Urothelium cell line (cell line): Measurements from ENCODE around the gene ADRM1.
A peak's percentile ranks its signal among the peaks of the same experiment; 100 is the strongest.

Experiments used
- DNase-seq: peaks from one replicate; pipeline ENCODE4 v3.0.0; 2011; ENCODE audit warnings: low spot score, mixed read lengths
- FAIRE-seq: peaks from 2 replicates; lab custom pipeline; 2011; peaks lifted over from hg19 to GRCh38; lab: Jason Lieb, UNC

ADRM1 gene

GRCh38 chr20:62352402-62353288, 49.8 kb downstream of the ADRM1 start:
- no peak for FAIRE-seq
- no peak for DNase-seq

- FAIRE-seq (no peak), DNase-seq (no peak)
Observed at GRCh38 chr20:62353289-62354030, 50.7 kb downstream of the ADRM1 start.

GRCh38 chr20:62354031-62354808, 51.4 kb downstream of the ADRM1 start:
- FAIRE-seq, result no peak

GRCh38 chr20:62354811-62355341, 52.1 kb downstream of the ADRM1 start:
- no peak for FAIRE-seq
- no peak for DNase-seq

More at GRCh38 chr20:62354031-62354808, 51.4 kb downstream of the ADRM1 start:
- DNase-seq, result no peak

- FAIRE-seq, result peak; percentile 94
- peak; percentile 81 for DNase-seq
Observed at GRCh38 chr20:62355516-62355877, 52.7 kb downstream of the ADRM1 start.

- no peak for DNase-seq
- FAIRE-seq, result peak; percentile 74
Observed at GRCh38 chr20:62355878-62356588, 53.2 kb downstream of the ADRM1 start.

GRCh38 chr20:62356589-62357186, 53.9 kb downstream of the ADRM1 start:
- FAIRE-seq (no peak), DNase-seq (no peak)

- DNase-seq (peak; percentile 92), FAIRE-seq (peak; percentile 98)
Observed at GRCh38 chr20:62357187-62357667, 54.4 kb downstream of the ADRM1 start.

DNA sequence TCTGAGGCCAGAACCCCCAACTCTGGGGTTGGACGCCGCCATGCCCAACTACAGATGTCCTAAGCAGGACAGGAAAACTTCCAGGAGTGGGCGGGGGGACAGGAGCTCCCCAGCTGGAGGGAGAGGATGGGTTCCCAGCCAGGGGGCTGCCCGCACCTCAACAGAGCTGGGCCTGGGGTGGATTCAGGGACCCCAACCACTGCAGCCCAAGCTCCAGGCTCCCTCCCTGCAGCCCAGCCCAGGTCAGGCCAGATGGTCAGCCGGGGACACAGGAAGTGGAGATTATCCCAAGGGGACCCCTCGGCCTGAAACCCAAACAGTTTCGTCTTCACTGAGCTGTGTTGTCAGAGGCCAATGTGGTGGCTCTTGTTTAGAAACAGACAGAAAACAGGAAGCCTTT, 54.9 kb downstream of the ADRM1 start:
- peak; percentile 13 for FAIRE-seq
- no peak for DNase-seq
